PC-9 (cell line): ENCODE measurements around the gene GRID2. TPM values are rescaled to one million over a fixed set of nuclear protein-coding genes. Genes with fewer than 3 reads are reported as not detected.

ENCODE experiments used
- BruUV-seq: library from RNA; stranded (reverse); fragments of 400-500 nt; replicated peaks from 2 replicates; lab custom pipeline; 2021; lab: Mats Ljungman, UMichigan
- CTCF ChIA-PET: fragments of 300-600 bp; sonication (Branson Sonifier 250); formaldehyde crosslinking; loops from one replicate; lab custom pipeline; 2022; ENCODE audit warnings: antibody characterized with exemption; lab: Charles Lee
- POLR2A ChIA-PET: fragments of 300-600 bp; sonication (Branson Sonifier 250); formaldehyde crosslinking; loops from one replicate; lab custom pipeline; 2022; ENCODE audit warnings: antibody characterized with exemption; ENCODE audit not compliant: unreplicated experiment; lab: Charles Lee
- DNase-seq, 2 experiments: peaks; one replicate each; pipeline versions ENCODE4 v3.0.0 to v3.0.0-alpha.2; 2015 to 2022; ENCODE audit warnings: mixed read lengths in 1 of 2
- H2AFZ ChIP-seq: fragments of 200-600 bp; sonication (generic); 2 replicates; pipeline ENCODE4 v1.8.1; 2017; ENCODE audit warnings: antibody characterized with exemption
- H3F3A ChIP-seq: fragments of 200-600 bp; sonication (generic); 2 replicates; pipeline ENCODE4 v1.8.1; 2017; ENCODE audit warnings: antibody characterized with exemption, mild to moderate bottlenecking, low read depth; ENCODE audit not compliant: insufficient read depth
- H3K27ac ChIP-seq: fragments of 200-600 bp; sonication (generic); 2 replicates; pipeline ENCODE4 v1.6.1; 2016; ENCODE audit warnings: mixed run types
- H3K27me3 ChIP-seq: fragments of 200-600 bp; sonication (generic); 2 replicates; pipeline ENCODE4 v1.6.1; 2016; ENCODE audit warnings: low read depth, mixed run types; ENCODE audit not compliant: insufficient read depth
- H3K36me3 ChIP-seq: fragments of 200-600 bp; sonication (generic); 2 replicates; pipeline ENCODE4 v1.6.1; 2016; ENCODE audit warnings: low read depth, mixed run types
- H3K4me1 ChIP-seq: fragments of 200-600 bp; sonication (generic); replicated peaks from 2 replicates; pipeline ENCODE4 v1.6.1; 2016; ENCODE audit warnings: mixed run types; ENCODE audit not compliant: insufficient read depth
- H3K4me2 ChIP-seq: fragments of 200-600 bp; sonication (generic); 2 replicates; pipeline ENCODE4 v1.6.1; 2017; ENCODE audit warnings: mixed run types
- H3K4me3 ChIP-seq: fragments of 200-600 bp; sonication (generic); 2 replicates; pipeline ENCODE4 v1.6.1; 2016; ENCODE audit warnings: mixed run types
- H3K79me2 ChIP-seq: fragments of 200-600 bp; sonication (generic); 2 replicates; pipeline ENCODE4 v1.6.1; 2017; ENCODE audit warnings: low read depth, mixed run types
- H3K9me2 ChIP-seq: fragments of 200-600 bp; sonication (generic); 2 replicates; pipeline ENCODE4 v1.8.1; 2017; ENCODE audit warnings: mild to moderate bottlenecking; ENCODE audit not compliant: insufficient read depth
- H3K9me3 ChIP-seq: fragments of 200-600 bp; sonication (generic); 2 replicates; pipeline ENCODE4 v1.8.1; 2016; ENCODE audit warnings: low read depth; ENCODE audit not compliant: insufficient read depth
- H4K20me1 ChIP-seq: fragments of 200-600 bp; sonication (generic); 2 replicates; pipeline ENCODE4 v1.8.1; 2017; ENCODE audit not compliant: insufficient read depth
- EZH2 ChIP-seq: fragments of 200-600 bp; sonication (generic); IDR thresholded peaks from 2 replicates; pipeline ENCODE4 v1.8.0; 2017; ENCODE audit warnings: antibody characterized with exemption, low read depth
- intact Hi-C: fragments of 100-400 bp; cut with micrococcal nuclease; formaldehyde crosslinking; loops from one replicate; pipeline ENCODE4 v1.10.0; 2022; ENCODE audit not compliant: unreplicated experiment
- total RNA-seq: library from RNA; stranded (reverse); gene quantifications from 2 replicates; pipeline ENCODE4 v1.2.3, GENCODE V29; 2021
- TF ChIP-seq, protein P1 (sequence below): fragments of 200-600 bp; sonication (generic); conservative IDR thresholded peaks from 2 replicates; pipeline ENCODE4 v1.6.1; 2017; ENCODE audit warnings: mixed run types, antibody characterized with exemption, mild to moderate bottlenecking, moderate library complexity

The GRID2 gene
- total RNA-seq, 1 experiment from 2014 or later = not detected

DNA sequence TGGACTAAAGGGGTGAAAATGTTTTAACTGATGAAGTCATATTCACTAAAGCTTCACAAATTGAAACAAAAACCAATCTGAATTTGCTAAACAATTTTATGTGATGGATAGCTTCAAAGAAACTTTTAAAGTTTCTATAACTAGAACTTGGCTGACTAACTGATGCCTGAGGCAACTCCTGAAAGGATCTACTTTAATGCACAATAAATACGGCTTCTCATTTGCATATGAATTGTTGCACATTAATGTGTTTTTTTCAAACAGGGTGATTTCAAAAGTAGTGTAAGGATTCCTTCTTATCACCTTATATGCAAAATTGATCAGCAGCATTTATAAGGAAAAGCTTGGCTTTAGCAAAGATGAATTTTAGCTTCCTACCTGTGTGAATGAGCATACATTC is 1466.4 kb downstream of the GRID2 start:
- Histone ChIP-seq H2AFZ (no peak overlapping the region), H3K79me2 (no peaks in the 10 kb centered on the region), H3K36me3 (no peaks in the 10 kb centered on the region), H3K9me2 (no peaks in the 10 kb centered on the region), H3F3A (no peaks in the 10 kb centered on the region), H3K4me1 (no peaks in the 10 kb centered on the region), H3K27ac (no peak overlapping the region), H4K20me1 (no peaks in the 10 kb centered on the region), H3K27me3 (no peaks in the 10 kb centered on the region), H3K4me2 (no peak overlapping the region), H3K9me3 (no peaks in the 10 kb centered on the region), H3K4me3 (no peak overlapping the region)
- no peak for DNase-seq
- no TSS peak for BruUV-seq
- TF ChIP-seq EZH2 = no peak
- TF ChIP-seq, protein P1, sequence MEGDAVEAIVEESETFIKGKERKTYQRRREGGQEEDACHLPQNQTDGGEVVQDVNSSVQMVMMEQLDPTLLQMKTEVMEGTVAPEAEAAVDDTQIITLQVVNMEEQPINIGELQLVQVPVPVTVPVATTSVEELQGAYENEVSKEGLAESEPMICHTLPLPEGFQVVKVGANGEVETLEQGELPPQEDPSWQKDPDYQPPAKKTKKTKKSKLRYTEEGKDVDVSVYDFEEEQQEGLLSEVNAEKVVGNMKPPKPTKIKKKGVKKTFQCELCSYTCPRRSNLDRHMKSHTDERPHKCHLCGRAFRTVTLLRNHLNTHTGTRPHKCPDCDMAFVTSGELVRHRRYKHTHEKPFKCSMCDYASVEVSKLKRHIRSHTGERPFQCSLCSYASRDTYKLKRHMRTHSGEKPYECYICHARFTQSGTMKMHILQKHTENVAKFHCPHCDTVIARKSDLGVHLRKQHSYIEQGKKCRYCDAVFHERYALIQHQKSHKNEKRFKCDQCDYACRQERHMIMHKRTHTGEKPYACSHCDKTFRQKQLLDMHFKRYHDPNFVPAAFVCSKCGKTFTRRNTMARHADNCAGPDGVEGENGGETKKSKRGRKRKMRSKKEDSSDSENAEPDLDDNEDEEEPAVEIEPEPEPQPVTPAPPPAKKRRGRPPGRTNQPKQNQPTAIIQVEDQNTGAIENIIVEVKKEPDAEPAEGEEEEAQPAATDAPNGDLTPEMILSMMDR = no peak
- CTCF ChIA-PET = no interaction called here
- POLR2A ChIA-PET = no interaction called here
- intact Hi-C loops = no loop called here

DNA sequence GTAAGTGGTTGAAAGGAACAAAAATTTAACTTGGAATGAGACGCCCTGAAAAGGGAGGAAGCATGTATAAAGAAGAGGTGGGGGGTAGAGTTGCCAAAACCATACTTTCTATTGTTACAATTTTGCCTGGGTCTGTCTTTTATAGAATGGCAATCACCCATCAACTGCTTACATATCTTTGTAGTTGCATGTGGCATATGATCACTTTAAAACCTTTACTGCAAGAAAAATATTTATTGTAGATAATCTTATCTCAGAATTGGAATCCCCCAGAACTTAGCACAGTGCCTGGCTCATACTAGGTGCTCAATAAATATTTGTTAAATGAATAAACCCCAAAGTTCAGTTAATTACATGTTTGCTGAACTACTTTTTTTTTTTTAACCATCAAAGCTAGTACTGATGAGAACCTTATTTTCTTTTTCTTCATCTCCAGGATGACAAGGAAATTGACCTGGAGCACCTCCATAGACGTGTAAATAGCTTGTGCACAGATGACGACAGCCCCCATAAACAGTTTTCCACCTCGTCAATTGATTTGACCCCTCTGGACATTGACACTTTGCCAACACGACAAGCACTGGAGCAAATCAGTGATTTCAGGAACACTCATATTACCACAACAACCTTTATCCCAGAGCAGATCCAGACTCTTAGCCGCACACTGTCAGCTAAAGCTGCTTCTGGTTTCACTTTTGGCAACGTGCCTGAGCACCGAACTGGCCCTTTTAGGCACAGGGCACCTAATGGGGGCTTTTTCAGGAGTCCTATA is 1468.1 kb downstream of the GRID2 start:
- Histone ChIP-seq H4K20me1 (no peaks in the 10 kb centered on the region), H3K4me3 (no peak overlapping the region), H3K9me2 (no peaks in the 10 kb centered on the region), H3K4me1 (no peaks in the 10 kb centered on the region), H3K79me2 (no peaks in the 10 kb centered on the region), H3K27me3 (no peaks in the 10 kb centered on the region), H3K27ac (no peak overlapping the region), H2AFZ (no peak overlapping the region), H3K4me2 (peak overlapping the region; percentile 46; the same call in 1 of the 2 replicates), H3K36me3 (no peaks in the 10 kb centered on the region), H3K9me3 (no peaks in the 10 kb centered on the region), H3F3A (no peaks in the 10 kb centered on the region)
- ChIA-PET CTCF (no interaction called here), POLR2A (no interaction called here)
- no peak for TF ChIP-seq EZH2
- intact Hi-C loops = no loop called here
- no TSS peak for BruUV-seq
- DNase-seq = no peak

DNA sequence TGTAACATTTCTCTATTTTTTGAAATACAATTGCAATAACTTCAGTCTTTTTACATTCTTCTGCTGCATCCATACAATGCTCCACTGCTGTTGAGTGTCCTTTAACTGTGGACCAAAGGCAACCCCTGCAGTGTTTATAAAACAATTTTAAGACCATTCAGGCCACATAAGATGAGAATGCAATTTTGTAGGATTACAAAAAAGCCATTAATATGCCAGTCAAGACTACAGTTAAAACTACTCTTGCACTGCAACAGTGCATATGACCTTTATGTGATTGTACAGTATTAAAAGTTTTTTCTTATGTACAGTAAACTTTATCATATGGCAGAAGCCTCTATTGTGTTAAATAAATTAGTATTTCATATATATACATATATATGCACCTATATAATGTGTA is 1469.1 kb downstream of the GRID2 start:
- intact Hi-C loops = no loop called here
- H3K9me2 ChIP-seq = no peaks in the 10 kb centered on the region
- H3K27me3 ChIP-seq = no peaks in the 10 kb centered on the region
- no peaks in the 10 kb centered on the region for H3K36me3 ChIP-seq
- no peaks in the 10 kb centered on the region for H3F3A ChIP-seq
- no peak overlapping the region for H3K4me3 ChIP-seq
- no peaks in the 10 kb centered on the region for H3K4me1 ChIP-seq
- POLR2A ChIA-PET = no interaction called here
- BruUV-seq = no TSS peak
- H2AFZ ChIP-seq = no peak overlapping the region
- no peak overlapping the region for H3K27ac ChIP-seq
- no peaks in the 10 kb centered on the region for H4K20me1 ChIP-seq
- H3K79me2 ChIP-seq = no peaks in the 10 kb centered on the region
- DNase-seq = no peak
- CTCF ChIA-PET = no interaction called here
- H3K4me2 ChIP-seq = no peak overlapping the region
- no peak for TF ChIP-seq EZH2
- TF ChIP-seq, protein P1 = no peak
- no peaks in the 10 kb centered on the region for H3K9me3 ChIP-seq
